GM19438 (cell line): ENCODE results near the gene SORBS1.

Experiments
- ATAC-seq: cut with Tn5 transposase; IDR thresholded peaks from one replicate; pipeline ENCODE4 v1.9.1; 2021; ENCODE audit warnings: low read depth; ENCODE audit not compliant: unreplicated experiment

SORBS1 gene

DNA sequence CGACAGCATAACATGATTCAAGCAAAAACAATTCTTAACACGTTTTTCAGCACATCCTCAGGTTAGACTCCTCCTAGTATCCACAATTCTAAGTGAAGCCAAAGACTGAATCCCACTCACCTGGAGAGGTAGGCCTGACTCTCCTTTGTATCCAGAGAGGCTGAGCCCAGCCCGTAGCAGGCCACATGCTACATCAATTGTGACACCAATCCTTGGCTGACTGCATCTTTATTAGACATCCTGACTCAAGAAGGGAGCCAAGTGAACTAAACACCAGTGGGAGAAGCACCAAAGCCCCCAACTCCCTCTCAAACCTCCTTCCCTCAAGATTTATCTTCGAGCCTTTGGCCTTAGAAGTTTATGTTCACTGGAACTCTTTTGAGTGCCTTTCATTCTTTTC is 144.9 kb downstream of the SORBS1 start:
- ATAC-seq: no peak

DNA sequence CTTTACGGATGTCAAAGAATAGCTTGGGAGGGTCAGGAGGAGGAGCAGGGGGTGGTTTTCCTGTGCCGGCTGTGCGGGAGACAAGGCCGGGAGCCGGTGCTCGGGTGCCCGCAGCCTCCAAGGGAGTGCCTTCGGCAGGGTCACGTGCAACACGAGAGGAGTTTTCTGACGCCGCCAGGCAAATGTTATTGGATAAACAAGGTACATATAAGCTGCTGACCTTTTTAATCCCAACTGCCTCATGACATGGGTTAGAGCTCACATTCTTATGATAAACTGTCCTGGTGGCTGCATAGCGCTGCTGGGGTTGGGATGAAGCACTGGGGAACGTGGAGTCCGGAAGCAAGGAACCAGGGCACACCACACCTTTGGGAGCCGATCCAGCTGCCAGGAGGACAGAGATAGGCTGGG is 145.5 kb downstream of the SORBS1 start:
- ATAC-seq: no peak

DNA sequence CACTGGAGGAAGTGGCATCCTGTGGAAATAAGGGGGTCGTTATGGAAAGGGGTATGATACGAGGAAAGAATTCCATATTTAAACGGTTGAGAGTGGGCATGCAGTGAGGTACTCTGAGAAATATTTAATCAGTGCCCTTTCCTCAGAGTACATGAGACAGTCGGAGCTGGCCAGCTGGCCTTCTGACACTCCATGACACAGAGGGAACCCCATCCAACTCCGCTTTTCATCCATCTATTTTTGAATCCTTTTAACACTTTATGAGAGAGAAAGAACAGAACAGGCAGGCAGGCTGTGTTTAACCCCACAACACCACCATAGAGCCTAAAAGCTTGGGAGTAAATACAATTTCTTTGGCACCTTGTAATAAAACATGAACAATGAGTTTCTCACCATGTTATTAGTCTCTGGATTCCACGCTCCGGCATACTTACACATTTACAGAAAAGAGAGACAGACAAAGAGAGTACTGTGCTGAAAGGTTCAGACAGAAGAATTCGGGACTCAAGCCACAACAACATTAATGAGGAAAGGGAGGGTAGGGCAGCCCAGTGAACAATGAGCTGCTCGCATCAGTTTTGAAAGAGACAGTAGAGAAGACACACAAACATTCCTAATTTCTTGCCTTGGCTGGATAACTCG is 146.2 kb downstream of the SORBS1 start:
- ATAC-seq: no peak

DNA sequence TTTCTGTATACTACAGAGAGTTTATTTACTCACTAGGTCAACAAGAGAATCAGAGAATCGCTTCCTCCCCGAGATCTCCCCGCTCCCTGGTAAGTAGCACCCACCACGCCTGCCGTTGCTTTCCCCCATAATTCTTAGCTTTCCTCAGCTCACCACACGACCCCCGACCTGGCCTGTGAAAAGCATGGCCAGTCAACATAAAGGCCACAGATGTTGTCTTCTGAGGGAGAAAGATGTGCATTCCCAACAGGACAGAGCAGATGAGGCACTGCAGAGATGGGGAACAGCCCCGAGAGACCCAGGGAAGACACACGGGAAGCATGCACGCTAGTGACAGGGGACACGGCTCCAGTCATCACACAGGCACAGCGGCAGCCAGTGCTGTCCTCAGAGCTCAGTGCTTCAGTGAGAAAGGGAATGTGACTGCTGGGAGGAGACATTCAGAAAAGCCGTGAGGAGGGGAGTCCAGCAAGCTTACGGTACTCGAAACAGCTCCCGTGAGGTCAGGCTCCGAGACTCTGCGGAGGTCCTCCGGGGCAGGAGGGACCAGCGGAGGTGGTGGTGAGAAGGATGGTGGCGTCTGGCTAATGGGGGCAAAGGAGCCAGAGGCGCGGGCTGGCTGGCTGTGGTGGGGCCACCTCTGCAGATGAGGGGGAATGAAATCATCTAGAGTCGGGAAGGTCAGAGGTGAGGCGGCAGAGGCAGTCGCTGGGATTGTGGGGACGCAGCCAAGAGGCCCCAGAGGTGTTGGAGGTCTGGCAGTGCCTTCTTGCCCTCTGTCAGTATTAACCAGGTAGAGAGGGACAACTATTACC is 146.9 kb downstream of the SORBS1 start:
- ATAC-seq: no peak

DNA sequence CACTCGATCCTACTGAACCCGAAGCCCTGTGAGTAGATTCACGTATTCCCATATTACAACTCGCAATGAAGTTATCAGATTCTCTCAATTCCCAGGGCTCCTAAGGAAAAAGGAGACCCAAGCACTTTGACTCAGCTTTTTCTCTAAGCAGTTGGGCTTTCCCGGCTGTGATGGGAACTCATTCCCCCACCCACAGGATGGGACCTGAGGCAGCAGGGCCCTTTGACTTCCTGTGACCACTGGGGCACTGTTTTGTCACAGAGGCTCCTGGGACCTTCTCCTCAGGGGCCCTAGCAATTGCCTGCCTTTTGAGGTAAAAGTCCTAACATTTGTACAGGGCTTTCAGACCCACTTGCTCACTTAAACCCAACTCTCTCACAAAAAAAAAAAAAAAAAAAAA is 147.6 kb downstream of the SORBS1 start:
- ATAC-seq: no peak

DNA sequence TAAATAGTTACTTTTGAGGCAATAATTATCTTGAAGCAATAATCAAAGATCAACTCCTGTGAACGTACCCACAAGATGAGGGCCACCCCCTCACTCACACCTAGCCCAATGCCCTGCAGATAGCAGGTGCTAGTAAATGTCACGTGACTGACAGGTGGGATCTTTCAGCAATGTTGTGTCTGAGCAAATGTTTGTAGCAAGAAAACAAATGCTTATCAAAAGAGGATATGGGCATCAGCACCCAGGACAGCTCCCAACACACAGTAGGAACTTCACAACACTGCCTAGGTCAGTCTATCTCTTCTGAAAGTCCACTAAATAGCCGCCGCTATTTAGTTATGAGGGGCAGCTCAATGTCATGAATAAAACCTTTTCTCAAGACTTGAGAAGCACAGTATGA is 149.5 kb downstream of the SORBS1 start:
- no peak for ATAC-seq

DNA sequence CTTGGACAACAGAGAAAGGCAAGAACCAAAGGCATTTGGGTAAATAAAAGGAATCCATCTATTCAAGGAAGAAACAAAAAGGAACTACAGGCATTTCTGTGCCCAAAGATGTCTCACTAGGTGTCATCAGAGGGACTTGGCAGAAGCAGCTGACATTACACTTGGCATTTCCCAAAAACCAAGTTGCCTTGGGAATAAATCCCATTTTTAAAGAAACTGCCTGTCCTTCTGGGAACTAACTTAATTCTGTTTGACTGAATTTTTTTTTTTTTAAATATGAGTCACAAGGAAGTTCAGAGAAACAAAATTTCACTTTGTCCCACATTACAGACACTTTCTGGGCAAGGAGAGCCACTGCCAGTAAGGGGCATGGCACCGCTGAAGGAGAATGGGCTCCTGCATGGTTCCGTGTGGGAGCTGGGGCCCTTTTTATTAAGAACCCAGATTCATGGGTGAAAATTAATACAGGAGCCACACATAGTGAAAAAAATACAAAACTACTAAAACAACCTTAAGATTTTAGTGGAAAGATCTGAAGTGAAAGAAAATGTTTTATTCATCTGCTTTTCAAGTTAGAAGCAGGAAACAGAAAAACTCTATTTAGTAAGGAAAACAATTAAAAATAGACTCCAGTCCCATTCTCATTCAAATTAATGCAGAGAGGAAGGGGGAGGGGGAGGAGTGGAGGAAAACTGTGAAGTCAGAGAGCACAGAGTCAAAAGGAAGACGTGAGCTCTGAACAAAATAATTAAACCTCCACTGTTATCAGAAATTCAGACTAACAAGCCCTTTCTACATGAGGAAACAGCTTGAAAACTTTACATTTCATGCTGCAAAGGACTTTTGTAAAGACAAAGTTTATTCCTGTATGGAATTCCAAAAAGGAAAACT is 151.9 kb downstream of the SORBS1 start:
- ATAC-seq: no peak

DNA sequence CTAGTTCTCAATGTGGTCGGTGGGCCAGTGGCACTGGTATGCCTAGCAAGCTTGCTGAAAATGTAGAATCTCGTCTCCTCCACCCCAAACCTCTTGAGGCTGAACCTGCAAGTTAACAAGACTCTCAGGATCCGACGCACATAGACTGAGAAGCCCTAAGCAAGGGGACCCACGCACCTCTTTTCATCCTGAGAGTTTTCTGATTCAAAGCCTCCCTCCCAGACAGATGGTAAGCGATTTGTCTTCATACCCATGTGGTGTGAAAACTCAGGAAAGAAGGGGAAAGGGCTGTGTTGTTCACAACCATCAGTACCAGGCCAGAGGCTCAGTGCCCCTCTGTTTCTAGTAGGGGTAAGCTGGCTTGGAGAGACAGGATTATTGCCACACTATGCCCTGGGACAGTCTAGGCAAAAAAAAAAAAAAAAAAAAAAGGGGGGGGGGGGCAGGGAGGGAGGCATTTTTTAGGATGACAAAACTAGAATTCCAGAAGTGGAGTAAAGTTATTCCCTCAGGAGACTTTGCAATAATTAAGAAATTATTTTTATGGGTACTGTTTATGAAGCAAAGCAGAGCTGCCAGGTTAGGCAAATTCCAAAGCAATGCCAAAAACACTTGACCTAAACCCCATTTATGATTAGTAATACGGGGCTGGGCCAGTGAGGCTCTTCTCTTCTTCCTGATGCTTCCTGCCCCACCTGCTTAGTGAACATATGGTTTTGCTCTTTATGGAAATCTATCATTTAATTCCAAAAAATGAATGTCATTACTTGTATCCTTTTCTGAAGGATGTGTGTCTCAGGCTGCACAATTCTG is 152.8 kb downstream of the SORBS1 start:
- no peak for ATAC-seq

DNA sequence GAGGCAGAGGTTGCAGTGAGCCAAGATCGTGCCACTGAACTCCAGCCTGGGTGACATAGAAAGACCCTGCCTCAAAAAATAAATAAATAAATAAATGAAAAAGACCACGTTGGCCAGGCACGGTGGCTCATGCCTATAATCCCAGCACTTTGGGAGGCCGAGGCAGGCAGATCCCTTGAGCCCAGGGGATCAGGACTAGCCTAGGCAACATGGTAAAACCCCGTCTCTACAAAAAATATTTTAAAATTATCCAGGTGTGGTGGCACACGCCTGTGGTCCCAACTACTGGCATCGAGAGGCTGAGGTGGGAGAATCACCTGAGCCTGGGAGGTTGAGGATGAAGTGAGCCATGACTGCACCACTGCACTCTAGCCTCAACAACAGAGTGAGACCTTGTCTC is 153.6 kb downstream of the SORBS1 start:
- no peak for ATAC-seq

DNA sequence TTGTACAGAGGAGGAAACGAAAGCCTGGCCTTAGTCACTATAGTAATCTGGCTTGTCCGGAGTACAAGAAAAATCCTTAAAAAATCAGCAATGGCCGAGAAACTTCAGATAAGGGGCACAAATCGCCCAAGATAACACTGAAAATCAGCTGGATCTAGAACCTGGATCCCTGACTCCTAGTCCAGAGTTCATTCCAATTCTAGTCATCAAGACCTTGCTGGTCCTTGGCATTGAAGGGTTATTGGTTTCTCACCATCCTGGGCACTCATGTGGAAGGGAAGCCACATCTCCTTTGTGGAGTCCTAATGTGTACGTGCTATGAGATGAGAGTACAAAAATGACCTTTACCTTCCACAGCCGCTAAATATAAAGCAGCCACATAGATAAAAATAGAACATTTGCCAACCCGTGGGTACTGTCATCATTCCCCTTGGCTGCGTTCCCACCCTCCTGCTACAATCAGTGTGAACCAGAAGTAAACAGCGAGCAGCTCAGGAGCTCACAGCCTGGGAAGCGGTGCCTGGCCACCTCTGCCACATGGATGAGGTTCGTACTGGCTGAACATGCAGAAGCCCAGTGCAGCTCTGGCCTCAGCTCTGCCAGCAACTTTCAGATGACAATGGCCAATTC is 154.4 kb downstream of the SORBS1 start:
- no peak for ATAC-seq

DNA sequence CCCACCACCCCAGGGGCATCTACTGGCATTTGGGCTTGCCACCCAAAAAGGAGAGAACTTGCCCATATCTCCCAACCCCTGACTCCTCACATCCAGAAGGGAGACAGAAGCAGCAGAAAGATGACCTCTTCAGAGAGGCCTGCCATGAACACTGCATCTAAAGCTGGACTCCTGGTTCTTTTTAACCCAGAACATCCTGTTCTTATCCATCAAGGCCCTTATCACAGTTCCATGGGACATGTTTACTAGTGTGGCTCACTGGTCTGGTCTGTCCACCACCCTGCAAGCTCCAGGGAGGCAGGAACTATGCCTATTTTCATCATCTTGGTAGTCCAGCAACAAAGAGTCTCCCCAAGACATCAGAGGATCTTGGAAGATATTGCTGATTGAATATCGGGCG is 155.5 kb downstream of the SORBS1 start:
- ATAC-seq: no peak

DNA sequence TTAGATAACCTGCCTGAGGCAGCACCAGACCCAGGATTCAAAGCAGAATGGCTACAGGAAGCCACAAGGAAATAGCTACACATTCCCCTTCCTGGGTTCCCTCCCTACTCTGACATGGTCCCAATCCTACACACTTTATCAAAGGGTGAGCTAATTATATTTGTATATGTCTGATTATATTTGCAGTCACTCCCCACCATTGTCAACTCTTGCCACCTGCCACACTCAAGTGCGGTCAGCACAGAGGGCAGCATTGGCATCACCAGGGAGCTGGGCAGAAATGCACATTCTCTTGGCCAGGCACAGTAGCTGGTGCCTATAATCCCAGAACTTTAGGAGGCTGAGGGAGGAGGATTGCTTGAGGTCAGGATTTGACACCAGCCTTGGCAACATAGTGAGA is 156.3 kb downstream of the SORBS1 start:
- ATAC-seq: no peak

DNA sequence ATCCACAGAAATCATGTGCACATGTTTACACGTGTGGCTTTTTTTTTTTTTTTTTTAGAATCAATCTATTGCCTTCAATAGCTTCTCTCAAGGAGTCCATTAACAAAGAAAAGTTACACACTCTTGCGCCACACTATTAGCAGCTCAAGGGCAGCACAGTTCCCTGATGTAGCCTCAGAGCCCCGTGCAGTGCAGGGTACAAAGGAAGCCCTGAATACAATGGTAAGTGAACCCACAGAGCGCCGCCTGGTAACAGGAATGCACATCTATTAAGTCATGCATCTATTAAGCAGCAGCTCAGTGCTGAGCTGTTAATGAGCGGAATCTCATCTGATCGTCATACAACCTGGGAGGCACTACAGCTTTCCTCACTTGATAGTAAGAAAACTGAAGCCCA is 156.7 kb downstream of the SORBS1 start:
- ATAC-seq: no peak

DNA sequence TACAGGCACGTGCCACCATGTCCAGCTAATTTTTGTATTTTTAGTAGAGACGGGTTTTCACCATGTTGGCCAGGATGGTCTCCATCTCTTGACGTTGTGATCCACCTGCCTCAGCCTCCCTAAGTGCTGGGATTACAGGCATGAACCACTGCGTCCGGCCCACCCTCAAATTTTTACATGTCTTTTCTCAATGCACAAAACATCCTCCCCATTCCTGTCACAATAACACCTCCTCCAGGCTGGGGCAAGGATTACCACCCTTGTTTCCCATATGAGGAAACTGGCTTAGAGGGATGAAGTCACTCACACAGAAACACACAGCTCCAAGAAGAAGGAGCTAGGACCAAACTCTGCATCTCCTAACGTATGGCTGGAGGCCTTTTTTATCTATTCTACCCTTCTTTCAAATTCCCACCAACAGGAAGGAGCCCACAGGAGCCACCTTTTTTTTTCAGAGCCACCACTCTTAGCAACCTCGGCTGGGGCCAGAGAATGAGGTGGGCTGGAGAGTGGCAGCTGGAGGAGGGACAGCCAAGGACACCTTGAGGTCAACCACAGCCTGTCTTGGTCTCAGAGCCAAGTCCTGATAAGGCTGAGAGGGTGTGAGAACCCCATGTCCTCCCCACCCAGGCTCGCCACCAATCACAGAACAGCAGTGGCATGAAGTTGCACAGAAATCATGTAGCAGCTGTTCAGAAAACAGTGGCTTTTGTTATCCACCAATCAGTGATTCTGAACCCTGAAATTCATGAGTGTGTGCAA is 157.3 kb downstream of the SORBS1 start:
- no peak for ATAC-seq

DNA sequence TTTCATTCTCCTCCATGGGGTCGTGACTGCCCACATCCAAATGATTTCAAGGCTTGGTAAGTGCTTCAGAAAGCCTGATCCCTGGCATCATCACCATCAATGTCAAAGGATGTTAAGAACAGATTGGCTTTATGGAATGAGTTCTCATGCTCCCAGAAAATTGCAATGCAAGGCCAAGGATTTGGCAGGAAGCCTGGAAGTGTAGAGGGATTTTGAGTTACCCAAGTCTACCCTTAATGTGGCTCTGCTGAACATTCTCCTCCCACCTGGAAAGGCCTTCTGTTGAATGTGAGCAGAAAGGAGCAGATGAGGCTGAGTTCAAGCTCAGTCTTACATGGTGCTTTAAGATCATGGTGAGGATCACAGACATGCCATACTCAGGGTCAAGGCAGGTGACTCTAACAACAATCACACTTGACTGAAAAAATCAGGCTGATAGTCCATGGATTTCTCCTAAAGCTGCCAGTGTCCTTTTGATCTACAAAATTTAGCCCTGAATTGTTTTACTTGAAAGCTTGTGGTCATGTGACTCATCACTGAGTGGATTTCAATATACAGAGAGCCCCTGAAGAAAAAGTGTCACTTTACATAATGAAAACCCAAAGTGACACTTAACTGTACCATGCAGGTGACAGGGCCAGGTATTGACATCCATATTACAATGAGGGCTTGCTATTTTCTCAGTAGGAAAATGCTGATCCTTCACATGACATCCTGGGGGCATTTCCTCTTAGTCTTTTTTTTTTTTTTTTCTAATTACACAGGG is 159.3 kb downstream of the SORBS1 start:
- no peak for ATAC-seq

DNA sequence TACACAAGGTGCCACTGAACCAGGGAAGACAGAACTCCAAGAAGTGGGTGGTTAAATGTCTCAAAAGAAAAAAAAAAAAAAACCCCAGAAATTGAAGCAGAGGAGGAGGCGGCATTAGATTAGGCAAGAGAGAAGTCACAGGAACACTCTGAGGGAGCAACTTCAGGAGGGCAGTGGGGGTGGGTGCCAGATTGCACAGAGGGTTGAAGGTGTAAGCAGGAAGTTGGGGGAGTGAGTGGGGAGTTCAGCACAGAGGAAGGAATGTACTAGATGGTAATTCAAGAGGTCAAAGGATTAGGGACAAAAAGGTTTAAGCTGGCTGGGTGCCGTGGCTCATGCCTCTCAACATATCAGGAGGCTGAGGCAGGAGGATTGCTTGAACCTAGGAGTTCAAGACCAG is 160.4 kb downstream of the SORBS1 start:
- no peak for ATAC-seq

DNA sequence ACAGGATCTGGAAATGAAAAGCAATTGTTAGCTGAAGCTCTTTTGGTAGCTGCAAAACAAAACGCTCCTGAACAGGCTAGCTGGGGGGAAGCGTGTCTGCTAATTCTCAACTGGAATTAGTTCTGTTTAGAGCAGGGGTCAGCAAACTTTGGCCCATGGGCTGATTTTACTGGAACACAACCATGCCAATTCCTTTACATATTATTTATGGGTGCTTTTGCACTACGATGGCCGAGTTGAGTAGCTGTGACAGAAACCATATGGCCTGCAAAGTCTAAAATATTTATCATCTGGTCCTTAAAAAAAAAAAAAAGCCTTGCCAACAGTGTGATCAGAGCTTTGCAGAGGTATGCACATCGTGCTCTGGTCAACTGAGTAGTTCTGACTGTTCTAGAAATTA is 162.0 kb downstream of the SORBS1 start:
- ATAC-seq: no peak

DNA sequence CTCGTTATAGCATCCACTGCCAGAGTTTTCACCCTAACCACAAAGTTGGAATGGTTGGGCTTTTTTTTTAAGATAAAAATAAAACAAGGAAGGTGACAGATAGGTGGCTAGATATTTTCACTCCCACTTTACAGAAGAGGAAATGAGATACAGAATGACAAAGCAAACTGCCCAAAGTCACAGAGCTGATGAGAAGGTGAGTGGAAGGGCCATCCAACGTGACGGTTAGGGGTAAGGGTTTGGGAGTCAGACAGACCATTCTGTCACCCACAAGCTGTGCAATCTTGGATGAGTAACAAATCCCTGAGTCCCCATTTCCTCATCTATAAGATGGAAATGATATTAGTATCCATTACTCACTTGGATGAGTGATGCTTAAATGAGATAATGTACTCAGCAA is 163.4 kb downstream of the SORBS1 start:
- no peak for ATAC-seq
